Measurements from ENCODE around the gene TSPAN18. TPM values are rescaled to one million over a fixed set of nuclear protein-coding genes. Genes with fewer than 3 reads are reported as not detected.

TSPAN18 gene
- total and polyA plus RNA-seq, 2 of the 8 experiments (the other 6 are each of a cell fraction or from before 2014, with no cell fraction given), result 5.2 to 10.2 TPM

DNA sequence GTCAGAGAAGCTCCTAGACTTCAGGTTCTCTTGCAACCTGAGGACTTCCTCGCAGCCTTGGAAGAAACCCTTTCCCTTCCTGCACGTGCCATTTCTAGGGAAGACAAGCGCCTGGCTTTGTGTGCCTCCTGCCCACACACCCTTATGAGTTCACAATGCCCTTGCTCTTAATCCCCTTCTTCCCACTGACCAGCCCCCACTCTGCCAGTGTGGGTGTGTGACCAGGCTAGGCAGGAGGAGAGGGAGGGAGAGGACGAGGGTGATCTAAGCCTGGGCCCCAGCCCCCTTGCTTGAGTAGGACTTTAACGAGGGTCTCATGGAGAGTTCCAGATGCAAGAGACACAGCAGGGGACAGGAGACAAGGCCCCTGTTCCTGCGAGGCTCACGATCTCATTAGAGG, 193.7 kb downstream of the TSPAN18 start (continued):
- TF ChIP-seq CHD7 (IDR thresholded peaks at IDR 0.05; ENCODE audit: insufficient replicate concordance, low read length) (no peak), GABPA (IDR thresholded peaks at IDR 0.05; ENCODE audit: borderline replicate concordance, insufficient read depth, low read length) (no peak), SIRT6 (IDR thresholded peaks at IDR 0.05; ENCODE audit: low read length) (no peak)
